ENCODE measurements around the gene MYH13. TPM values are rescaled to one million over a fixed set of nuclear protein-coding genes. Genes with fewer than 3 reads are reported as not detected.

Gene MYH13
- total and polyA plus RNA-seq, 2 of the 13 experiments (the other 11 are each of a cell fraction or from before 2014, with no cell fraction given), result not detected

DNA sequence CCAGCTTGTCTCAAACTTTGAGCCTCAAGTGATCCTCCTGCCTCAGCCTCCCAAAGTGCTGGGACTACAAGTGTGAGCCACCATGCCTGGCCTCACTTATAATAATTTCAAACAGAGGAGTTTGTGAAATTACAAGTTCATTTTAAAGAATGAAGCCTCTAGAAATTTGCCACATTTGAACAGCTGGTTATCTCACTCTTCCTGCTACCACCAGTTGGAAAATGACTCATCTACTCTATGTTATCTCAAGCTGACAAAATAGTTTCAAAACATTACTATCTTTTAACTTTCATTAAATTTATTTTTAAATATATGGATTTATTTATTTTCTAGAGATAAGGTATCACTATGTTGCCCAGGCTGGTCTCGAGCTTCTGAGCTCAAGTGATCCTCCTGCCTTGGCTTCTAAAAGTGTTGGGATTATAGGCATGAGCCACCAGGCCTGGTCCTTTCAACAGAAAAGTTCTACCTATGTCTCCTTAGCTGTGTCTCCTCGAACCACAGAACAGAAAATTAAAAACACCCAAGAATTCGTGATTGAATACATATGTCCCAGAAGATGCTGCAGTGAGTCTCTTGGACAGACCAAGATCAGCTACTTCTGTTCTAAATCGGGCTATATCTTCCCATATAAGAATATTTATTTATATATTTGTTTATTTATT lies 47.6 kb downstream of the MYH13 start:
- H3K27me3 ChIP-seq (ENCODE audit: control insufficient read depth in 1 of 2, insufficient read depth in 2 of 2, low read length in 2 of 2), result no peaks in the 10 kb centered on the region; a peak in 2 of 5 replicates
- no peaks in the 10 kb centered on the region for H3K79me2 ChIP-seq (ENCODE audit: insufficient read depth, low read length)
- in situ Hi-C loops (cut with HindIII; ENCODE audit: extremely low pct_ligation_motif_present, low pct_unique_long_range_greater_than_20kb) (loop anchor here (5.0 kb wide), 1 partner anchor 292 kb away; no protein-coding TSS in a partner anchor), intact Hi-C loops (cut with micrococcal nuclease; ENCODE audit: unreplicated experiment) (no loop called here)
- H3K27ac ChIP-seq (ENCODE audit: extremely low read length, insufficient read depth, low read length), result no peak overlapping the region
- 2% methylated on average over 4 of the region's 4 CpGs for whole genome bisulfite sequencing (ENCODE audit: low lambda C conversion rate)
- H3K36me3 ChIP-seq (replicated peaks in 1 of 2; ENCODE audit: control insufficient read depth in 1 of 2, insufficient read depth in 2 of 2, low read length in 2 of 2), result no peaks in the 10 kb centered on the region
- no peaks in the 10 kb centered on the region for H3K9me3 ChIP-seq (ENCODE audit: low read length)
- DNase-seq (ENCODE audit: low spot score), result no peak
- no peaks in the 10 kb centered on the region for H4K20me1 ChIP-seq (ENCODE audit: insufficient read depth, low read length)
- H2AFZ ChIP-seq (ENCODE audit: low read length), result no peak overlapping the region
- no peak for ATAC-seq
- no peak overlapping the region for H3K9ac ChIP-seq (ENCODE audit: insufficient read depth, low read depth, low read length)
- H3K4me2 ChIP-seq (ENCODE audit: low read depth, low read length), result no peak overlapping the region
- ChIA-PET POLR2A (no interaction called here), CTCF (ENCODE audit: low intra/inter-chr PET ratio, low total read pairs) (no interaction called here)
- no peaks in the 10 kb centered on the region for H3K4me1 ChIP-seq (ENCODE audit: insufficient read depth, low read length)
- no peak for FAIRE-seq
- TF ChIP-seq HOXA3 (CRISPR knock-in tag; IDR thresholded peaks at IDR 0.05), result no peak
- no peak for TF ChIP-seq DPF2 (CRISPR knock-in tag; IDR thresholded peaks at IDR 0.05; ENCODE audit: borderline replicate concordance, low read depth)
- TF ChIP-seq ZFP36 (IDR thresholded peaks at IDR 0.05; ENCODE audit: borderline replicate concordance, low read depth, low read length, partially characterized antibody), result no peak
- TF ChIP-seq NR2F2 (IDR thresholded peaks at IDR 0.05; ENCODE audit: borderline replicate concordance, low read depth), result no peak
- TF ChIP-seq, protein P1, sequence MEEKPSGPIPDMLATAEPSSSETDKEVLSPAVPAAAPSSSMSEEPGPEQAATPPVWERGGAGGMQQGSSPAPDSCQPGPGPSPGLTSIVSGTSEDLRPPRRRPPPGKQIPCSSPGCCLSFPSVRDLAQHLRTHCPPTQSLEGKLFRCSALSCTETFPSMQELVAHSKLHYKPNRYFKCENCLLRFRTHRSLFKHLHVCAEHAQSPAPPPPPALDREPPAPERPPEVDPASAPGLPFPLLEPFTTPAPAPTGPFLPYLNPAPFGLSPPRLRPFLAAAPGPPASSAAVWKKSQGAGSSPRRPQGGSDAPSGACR (CRISPR knock-in tag; IDR thresholded peaks at IDR 0.05), result no peak
- TF ChIP-seq, protein P2, sequence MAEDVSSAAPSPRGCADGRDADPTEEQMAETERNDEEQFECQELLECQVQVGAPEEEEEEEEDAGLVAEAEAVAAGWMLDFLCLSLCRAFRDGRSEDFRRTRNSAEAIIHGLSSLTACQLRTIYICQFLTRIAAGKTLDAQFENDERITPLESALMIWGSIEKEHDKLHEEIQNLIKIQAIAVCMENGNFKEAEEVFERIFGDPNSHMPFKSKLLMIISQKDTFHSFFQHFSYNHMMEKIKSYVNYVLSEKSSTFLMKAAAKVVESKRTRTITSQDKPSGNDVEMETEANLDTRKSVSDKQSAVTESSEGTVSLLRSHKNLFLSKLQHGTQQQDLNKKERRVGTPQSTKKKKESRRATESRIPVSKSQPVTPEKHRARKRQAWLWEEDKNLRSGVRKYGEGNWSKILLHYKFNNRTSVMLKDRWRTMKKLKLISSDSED (CRISPR knock-in tag; IDR thresholded peaks at IDR 0.05), result no peak
- no TSS peak for BruUV-seq (replicated peaks)
- no peak overlapping the region for H3K4me3 ChIP-seq (replicated peaks in 1 of 3; ENCODE audit: insufficient read depth in 1 of 3, low read depth in 2 of 3, low read length in 3 of 3)

Data from HepG2 (cell line).